Stromal cell of bone marrow (primary cell): ENCODE measurements around the gene SLC17A9.

Experiments
- DNase-seq: peaks from one replicate; pipeline ENCODE4 v3.0.0-alpha.2; 2012; ENCODE audit warnings: low read depth

SLC17A9 gene

DNA sequence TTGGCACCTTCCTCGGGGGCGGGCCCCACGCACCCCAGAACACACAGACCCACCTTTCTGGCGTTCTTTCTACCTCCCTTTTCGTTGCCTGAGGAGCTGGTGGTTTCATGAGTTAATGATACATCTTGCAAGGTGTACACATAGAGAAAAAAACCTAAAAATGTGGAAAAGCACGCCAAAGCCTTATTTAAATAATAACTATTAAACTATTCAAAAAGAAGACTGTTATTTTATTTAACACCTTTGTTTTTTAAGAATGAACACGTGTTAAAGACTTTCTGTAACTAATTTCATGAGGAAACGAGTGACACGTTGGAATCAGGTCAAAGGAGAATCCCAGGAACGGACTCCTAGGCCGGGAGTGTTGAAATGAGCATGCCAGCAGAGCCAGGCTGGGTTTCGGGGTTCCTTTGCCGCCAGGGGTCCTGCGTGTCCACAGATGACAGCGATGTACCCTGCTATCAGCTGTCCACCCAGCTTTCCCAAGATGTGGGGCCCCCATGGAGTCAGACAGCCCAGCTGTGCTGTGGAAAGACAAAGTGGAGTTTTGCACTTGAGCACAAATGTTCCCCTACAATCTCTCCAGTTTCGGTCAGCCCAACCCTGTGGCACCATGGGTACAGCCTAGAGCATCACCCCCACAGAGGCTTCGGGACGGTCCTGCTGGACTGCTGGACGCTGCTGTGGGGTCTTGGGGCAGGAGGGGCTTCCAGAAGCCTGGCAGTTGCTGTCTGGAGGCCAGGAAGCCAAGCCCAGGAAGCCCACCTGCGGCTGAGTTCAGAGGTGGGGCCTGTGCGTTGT lies 16.1 kb downstream of the SLC17A9 start:
- DNase-seq: no peak

DNA sequence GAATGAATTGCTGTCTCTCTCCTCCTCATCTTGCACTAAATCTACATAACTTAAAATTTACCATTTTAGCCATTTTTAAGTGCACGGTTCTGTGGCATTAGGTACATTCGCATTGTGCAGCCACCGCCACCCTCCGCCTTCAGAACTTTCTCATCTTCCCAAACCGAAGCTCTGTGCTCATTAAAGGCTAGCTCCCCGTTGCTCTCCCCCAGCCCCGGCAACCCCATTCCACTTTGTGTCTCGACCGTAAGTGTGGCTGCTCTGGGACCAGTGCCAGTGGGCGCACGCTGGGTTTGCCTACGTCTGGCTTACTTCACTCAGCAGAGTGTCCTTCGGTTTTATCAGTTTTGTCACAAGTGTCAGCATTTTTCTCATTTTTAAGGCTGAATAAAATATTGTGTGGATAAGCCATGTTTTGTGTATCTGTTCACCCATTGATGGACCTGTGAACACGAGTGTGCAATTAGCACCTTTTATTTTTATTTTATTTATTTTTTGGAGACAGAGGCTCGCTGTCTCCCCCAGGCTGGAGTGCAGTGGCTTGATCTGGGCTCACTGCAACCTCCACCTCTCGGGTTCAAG lies 16.8 kb downstream of the SLC17A9 start:
- no peak for DNase-seq

DNA sequence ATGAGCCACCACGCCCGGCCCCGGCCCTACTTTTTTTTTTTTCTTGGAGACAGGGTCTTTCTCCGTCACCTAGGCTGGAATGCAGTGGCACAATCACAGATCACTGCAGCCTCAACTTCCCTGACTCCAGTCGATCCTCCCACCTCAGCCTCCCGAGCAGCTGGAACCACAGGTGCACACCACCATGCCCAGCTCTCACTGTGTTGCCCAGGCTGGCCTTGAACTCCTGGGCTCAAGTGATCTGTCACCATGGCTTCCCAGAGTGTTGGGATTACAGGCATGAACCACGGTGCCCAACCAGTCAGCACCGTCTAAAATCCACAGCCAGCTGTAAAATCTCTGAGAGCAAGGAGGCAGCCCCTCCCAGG lies 17.4 kb downstream of the SLC17A9 start:
- DNase-seq: no peak

DNA sequence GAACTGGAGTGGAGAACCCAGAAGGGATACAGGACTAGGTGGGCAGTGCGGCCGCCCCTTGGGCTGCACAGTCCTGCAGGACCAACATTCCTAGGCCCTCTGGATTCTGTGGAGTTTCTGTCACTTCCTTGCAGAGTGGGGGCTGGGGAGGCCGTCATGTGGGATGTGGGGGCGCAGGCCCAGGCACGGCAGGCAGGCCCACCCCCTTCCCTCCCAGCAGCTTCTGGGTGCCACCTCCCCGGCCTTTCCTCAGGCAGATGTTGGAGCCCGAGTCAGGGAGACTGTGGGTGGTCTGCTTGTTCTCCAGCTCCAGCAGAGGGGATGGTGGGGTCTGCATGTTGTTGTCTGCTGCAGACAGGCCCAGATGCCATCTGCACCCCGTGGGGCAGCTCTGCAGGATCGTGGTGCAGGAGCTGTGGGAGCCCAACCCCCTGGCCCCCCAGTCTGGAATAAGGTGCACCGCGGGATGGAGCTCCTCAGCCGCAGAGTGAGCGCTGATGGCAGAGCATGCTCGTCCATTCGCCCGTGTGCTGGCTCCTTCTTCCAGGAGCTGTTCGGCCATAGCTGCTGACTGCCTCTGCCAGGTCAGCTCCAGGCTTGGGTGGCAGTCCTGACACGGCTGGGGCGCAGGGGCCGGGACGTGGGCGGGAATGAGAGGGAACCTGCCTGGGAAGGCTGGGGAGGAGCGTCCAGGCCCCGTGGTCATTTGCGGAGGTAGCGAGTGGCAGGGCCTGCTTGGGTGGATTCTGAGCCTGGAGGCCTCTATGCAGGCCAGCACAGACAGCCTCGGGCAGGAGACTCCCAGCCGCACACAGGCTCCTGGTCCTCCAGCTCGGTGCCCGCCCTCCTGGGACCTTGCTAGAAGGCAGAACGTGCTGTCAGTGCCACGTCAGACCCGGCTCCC lies 18.1 kb downstream of the SLC17A9 start:
- DNase-seq: no peak

DNA sequence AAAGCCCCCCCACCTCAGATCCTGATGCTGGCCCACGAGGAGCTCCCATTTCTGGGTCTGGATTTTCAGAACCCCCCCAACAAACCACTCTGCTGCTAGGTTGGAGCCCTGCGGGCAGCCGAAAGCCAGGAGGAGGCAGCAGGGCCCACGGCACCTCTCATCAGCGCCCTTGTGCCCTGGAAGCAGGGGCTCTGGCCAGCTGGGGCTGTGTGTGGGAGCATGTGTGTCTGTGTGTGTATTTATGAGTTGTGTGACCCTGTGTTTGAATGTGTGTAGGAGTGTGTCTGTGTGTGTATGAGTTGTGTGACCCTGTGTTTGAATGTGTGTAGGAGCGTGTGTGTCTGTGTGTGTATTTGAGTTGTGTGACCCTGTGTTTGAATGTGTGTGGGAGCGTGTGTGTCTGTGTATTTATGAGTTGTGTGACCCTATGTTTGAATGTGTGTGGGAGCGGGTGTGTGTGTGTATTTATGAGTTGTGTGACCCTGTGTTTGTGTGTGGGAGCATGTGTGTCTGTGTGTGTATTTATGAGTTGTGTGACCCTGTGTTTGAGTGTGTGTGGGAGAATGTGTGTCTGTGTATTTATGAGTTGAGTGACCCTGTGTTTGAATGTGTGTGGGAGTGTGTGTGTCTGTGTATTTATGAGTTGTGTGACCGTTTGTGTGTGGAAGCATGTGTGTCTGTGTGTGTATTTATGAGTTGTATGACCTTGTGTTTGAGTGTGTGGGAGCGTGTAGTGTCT lies 18.9 kb downstream of the SLC17A9 start:
- no peak for DNase-seq

DNA sequence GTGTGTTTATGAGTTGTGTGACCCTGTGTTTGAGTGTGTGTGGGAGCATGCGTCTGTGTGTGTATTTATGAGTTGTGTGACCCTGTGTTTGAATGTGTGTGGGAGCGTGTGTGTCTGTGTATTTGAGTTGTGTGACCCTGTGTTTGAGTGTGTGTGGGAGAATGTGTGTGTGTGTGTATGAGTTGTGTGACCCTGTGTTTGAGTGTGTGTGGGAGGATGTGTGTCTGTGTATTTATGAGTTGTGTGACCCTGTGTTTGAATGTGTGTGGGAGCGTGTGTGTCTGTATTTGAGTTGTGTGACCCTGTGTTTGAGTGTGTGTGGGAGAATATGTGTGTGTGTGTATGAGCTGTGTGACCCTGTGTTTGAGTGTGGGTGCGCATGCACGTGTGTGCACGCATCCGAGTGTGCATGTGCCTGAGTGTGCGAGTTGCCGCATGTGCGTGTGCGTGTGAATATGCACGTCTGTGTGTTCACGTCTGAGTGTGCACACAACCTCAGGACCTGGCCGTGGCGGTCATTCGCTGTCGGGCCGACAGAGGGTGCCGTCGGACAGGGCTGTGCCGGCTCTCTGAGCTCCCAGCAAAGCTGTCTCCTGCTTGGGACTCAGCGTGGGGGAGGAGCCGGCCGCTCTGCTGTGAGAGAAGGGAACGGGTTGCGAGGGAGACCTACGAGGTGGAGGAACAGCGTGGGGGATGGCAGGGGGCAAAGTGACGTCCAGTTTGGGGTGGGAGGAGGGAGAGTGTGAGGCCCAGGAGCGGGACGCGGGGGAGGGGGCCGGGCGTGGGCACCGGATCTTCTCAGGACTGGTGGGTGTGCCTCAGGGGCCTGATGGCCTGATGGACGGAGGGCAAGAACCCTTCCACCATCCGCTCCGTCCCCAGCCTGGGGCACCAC lies 19.7 kb downstream of the SLC17A9 start:
- peak; percentile 57 for DNase-seq

DNA sequence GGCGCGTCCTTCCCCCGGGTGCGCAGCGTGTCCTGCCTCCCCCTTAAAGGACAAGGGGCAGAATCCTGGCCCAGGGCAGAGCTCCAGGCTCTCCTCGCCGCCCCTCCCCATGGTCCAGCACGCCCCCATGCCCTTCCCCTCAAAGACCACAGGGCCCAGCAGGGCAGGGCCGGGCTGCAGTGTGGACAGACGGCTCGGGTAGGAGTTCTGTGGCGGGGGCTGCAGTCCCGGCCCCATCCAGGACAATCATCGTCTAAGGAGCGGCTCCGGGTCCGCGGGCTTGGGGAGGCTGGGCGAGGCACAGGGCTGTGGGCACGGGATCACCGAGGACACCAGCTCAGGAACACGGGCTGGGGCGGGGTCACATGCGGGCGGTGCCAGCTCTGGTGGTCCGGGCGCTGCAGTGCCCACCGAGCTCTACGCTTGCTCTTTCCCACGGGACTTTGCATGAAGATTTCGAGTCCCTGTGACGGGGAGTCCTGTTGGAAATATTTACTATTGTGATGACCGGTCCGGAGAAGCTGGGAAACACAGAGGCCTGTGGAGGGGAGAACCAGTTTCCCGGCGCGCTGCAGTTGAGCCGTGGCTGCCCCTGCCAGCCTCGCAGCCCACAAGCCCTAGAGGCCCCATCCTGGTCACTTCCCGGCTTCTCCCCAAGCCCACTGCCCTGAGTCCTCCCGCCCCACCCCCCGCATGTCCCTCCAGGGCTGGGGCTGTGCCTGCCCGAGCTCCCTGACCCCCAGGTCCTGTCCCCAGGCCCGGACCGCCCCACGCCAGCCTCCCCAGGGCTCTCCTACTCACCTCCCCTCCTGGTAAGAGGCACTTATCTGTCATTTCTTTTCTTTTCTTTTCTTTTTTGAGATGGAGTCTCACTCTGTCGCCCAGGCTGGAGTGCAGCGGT lies 20.6 kb downstream of the SLC17A9 start:
- DNase-seq: no peak

DNA sequence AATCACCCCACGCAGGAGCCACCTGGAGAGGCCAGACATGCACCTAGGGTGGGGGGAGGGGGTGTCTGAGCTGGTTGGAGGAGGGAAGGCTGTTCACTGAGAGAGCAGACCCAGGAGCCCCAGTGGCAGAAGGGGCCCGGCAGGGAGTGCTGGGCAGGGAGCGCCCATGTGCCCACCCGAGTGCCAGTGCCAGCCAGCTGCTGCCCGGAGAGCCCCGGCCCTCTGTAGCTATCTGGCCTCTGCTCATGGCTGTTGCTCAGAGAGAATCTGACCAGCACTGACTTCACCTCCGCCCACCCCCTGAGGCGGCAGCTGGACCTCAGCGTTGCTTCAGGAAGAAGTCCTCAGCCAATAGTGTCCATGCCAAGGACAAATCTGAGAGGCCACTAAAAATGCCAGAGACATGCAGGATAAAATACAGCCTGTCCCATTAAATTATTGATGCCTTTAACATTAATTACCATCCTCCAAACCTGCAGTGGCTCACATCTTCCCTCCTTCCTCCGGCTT lies 22.8 kb downstream of the SLC17A9 start:
- DNase-seq: no peak

DNA sequence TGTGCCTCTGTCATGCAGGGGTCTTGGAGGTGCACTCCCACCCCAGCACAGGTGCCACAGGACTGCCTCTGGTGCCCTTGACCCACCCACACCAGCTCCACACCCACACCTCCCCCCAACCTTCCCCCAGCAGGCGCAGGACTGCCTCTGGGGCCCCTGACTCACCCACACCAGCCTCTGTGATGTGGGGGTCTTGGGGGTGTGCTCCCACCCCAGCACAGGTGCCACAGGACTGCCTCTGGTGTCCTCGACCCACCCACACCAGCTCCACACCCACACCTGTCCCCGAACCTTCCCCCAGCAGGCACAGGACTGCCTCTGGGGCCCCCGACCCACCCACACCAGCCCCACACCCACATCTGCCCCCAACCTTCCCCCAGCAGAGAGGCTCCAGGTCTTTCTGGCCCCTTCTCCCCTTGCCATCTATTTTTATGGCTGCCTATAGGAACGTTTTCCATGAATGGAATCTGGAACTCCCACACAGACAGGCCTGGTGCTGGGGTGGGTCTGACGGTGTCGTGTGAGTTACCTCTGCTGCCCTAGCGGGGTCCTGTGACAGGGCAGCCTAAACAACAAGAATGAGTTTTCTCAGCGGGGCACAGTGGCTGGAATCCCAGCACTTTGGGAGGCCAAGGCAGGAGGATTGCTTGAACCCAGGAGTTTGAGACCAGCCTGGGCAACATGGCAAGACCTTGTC lies 23.5 kb downstream of the SLC17A9 start:
- DNase-seq: no peak

DNA sequence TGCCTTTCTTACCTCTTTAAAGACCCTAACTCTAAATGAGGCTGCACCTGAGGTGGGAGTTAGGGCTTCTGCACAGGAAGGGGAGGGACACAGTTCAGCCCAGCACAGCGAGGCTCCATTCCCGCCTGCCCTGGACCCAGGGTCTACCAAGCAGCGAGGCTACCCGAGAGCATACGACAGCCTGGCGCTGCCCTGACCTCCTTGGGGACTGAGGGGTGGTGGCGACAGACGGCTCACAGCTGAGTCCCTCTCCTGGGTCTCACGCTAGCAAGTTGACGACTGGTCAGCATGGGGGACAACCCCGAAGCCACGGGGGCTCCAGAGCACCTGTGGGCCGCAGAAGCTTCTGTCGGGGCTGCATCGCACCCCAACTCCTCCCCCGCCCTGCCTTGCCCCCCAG lies 24.4 kb downstream of the SLC17A9 start:
- no peak for DNase-seq

DNA sequence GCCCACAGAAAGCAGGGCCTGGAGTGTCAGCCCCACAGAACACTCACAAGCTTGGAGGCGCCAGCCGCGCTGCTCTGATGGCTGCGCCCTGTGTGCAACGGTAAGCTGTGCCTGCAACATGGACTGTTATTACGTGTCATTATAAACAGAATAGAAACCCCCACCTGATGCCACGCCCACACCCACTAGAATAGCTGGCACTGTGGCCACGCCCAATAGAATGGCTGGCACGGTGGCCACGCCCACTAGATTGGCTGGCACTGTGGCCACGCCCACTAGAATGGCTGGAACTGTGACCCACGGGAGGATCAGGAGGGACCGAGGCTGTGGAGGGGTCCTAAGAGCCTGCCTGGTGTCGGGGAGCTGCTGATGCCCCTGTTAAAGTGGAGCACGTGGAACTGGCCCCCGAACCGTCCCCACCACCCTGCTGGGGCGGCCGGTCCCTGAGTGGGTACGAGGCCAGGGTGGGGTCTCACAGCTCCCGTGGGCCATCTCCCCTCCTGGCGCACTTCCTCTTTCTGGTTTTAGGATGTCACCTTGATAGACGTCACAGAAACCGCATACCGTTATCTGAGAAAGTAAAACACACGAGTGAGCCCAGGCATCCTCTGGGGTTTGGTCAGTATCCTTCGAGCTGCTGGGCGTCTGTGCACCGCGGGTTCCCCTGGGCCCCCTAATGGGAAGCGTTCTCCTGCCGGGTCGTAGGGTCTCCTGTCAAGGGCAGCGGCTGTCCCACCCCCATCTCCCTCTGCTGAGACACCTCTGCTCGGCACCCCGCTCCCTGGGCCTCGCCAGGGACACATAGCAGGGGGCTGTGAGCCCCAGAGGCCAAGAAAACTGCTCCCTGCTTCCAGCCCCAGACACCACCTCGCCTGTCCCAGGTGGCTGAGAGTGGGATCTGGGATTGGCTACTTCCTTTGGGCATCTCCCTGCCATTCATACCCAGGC lies 25.4 kb downstream of the SLC17A9 start:
- no peak for DNase-seq

DNA sequence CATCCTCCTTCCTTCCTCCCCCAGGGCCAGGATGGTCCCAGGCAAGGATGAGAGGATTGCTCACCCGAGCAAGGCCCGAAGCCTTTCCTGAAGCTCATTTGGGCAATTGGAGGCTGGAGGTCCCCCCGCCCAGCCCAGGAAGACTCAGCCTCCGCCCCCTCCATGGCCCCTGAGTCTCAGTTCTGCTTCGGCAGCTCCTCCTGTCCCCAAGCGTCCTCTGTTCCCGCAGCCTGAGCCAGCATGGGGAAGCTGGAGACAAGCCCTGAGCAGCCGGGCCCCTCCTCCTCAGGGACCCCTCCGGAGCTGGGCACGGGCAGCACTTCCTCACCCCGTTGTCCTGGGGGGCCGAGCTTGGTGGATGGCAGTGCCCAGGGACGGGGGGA lies 26.0 kb downstream of the SLC17A9 start:
- DNase-seq: no peak

DNA sequence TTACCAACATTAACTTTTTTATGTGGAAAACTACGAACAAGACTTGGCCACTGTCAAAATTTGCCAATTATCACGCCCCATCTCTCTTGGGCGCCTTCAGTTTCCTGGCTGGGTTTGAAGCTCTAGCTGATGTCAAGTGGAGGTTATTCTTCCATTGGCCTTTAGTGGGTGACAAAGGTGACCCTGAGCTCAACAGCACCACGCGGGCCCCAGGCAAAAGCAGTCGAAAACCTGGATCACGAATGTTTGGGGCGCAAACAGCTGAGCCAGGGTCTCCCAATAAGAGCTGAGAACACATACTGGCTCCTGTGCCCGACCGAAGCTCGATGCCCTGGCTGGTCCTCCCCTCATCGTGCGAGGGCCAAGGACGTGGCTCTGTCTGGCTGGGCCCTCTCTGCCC lies 26.8 kb downstream of the SLC17A9 start:
- no peak for DNase-seq

DNA sequence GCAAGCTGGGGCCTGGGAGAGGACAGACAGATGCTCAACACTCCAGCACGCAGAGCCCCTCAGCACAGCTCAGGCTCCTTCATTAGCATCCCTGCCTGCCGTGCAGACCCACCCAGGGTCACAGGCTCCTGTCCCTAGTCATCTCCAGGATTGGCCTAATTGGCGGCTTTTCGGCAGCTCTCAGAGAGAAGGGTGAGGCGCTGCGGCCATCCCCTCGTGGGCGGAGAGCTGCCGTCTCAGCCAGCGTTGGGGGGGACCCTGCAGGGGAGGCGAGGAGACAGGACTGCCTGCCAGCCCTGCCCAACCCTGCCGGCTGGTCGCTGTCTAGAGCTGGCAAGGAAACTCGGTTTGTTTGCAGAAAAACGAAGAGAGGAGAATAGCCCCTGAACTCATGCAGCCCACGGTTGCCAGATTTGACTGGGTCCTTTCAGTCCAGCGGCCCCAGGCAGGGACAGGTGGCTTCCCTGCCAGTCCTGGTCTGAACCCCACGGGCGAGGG lies 27.4 kb downstream of the SLC17A9 start:
- no peak for DNase-seq

DNA sequence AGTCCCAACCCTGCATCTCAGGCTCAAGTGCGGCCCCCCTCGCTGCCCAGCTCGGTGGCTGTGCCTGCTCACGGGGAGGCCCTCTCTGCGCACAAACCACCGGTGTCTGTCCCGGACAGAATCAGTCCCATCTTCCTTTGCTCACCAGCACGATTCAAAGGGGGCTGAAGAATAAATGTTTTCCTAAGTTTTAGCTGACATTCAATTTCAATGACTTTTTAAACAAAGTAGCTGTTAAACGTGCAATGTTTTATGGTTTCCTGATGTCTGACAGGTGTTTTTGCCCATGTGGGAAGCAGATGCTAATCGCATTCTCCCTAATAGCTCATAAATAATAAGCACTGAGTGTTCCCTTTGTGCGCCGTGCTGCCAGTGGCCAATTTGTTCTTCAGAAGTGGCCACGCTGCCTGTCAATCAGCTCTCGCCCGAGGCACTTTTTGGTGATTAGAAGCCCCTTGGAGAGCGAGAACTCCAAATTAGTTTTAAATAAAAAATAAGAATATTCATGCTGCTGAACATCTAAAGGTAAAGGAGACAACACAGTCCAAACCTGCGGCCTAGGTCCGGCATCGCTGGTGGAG lies 28.0 kb downstream of the SLC17A9 start:
- no peak for DNase-seq

DNA sequence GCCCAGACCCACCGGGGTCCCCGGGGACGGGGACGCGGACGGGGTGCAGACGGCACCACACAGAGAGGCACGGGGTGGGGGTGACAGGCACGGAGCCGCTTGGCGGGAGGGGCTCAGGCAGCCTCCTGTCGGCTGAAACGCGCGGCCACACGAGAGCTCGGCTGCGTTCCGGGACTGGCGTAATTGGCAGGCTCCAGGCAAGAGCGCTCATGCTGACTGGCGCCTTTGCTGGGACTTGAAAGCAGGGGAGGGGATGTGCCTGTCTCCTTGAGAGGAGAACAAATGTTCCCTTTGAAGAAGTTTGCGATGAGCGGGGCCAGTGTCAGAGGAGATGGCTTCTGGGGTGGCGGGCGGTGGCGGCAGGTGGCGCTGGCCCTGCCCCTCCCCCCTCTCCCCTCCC lies 28.5 kb downstream of the SLC17A9 start:
- DNase-seq: peak; percentile 2
